HPDE6-E6E7 (cell line): Measurements from ENCODE around the gene TIE1.

Source experiments
- DNase-seq: peaks from one replicate; pipeline ENCODE4 v3.0.0; 2011; ENCODE audit warnings: missing footprints; ENCODE audit errors: extremely low spot score

TIE1 gene

GRCh38 chr1:43312663-43313515, 12.1 kb downstream of the TIE1 start:
- DNase-seq, result no peak

- DNase-seq, result no peak
Measured at GRCh38 chr1:43313771-43314170, 13.0 kb downstream of the TIE1 start.

- no peak for DNase-seq
Measured at GRCh38 chr1:43314233-43314632, 13.5 kb downstream of the TIE1 start.

- DNase-seq, result no peak
Measured at GRCh38 chr1:43315481-43315880, 14.7 kb downstream of the TIE1 start.

GRCh38 chr1:43315963-43316737, 15.4 kb downstream of the TIE1 start:
- no peak for DNase-seq

GRCh38 chr1:43316738-43317520, 16.1 kb downstream of the TIE1 start:
- no peak for DNase-seq

GRCh38 chr1:43317817-43318471, 17.2 kb downstream of the TIE1 start:
- DNase-seq, result no peak

GRCh38 chr1:43318831-43319230, 18.0 kb downstream of the TIE1 start:
- no peak for DNase-seq

GRCh38 chr1:43319288-43319687, 18.5 kb downstream of the TIE1 start:
- no peak for DNase-seq

- no peak for DNase-seq
Measured at GRCh38 chr1:43319766-43320165, 19.0 kb downstream of the TIE1 start.

- no peak for DNase-seq
Measured at GRCh38 chr1:43321331-43321891, 20.6 kb downstream of the TIE1 start.

GRCh38 chr1:43322506-43322905, 21.7 kb downstream of the TIE1 start:
- no peak for DNase-seq

GRCh38 chr1:43324810-43325209, 24.0 kb downstream of the TIE1 start:
- no peak for DNase-seq

- no peak for DNase-seq
Measured at GRCh38 chr1:43325381-43325780, 24.6 kb downstream of the TIE1 start.

- DNase-seq, result no peak
Measured at GRCh38 chr1:43327549-43328292, 26.9 kb downstream of the TIE1 start.

GRCh38 chr1:43329995-43330751, 29.4 kb downstream of the TIE1 start:
- no peak for DNase-seq

- no peak for DNase-seq
Measured at GRCh38 chr1:43331688-43332087, 30.9 kb downstream of the TIE1 start.

GRCh38 chr1:43334453-43335205, 33.8 kb downstream of the TIE1 start:
- no peak for DNase-seq

- DNase-seq, result no peak
Measured at GRCh38 chr1:43337588-43337987, 36.8 kb downstream of the TIE1 start, which contains the start of gene MPL. TSS of gene MPL (plus strand) at chr1:43337818. CDS start at chr1:43337849, 31 bp downstream.
